Memory B cell (primary cell): ENCODE data around the gene CREB1.
"Not testable (repeated sequence)": the region's sequence is repeated elsewhere in the genome, so short reads cannot be mapped to it uniquely, and the experiment has no call there.

Experiments
- ATAC-seq: fragments of 150-1000 bp; cut with Tn5 transposase; 2 replicates; pipeline ENCODE4 v1.10.0; 2021; ENCODE audit warnings: low read depth, mild to moderate bottlenecking, moderate library complexity
- DNase-seq, 2 donors: peaks; one replicate each; pipeline ENCODE4 v3.0.0; 2022; ENCODE audit warnings: low spot score in 2 of 2
- H3K27ac Mint-ChIP-seq: one replicate; pipeline ENCODE4 v1.8.0; 2022; ENCODE audit warnings: mild to moderate bottlenecking, moderate library complexity, mixed read lengths
- H3K27me3 Mint-ChIP-seq: one replicate; pipeline ENCODE4 v1.8.0; 2022; ENCODE audit warnings: mixed read lengths
- H3K36me3 Mint-ChIP-seq: one replicate; pipeline ENCODE4 v1.8.0; 2022; ENCODE audit warnings: mild to moderate bottlenecking, mixed read lengths
- H3K4me1 Mint-ChIP-seq: one replicate; pipeline ENCODE4 v1.8.0; 2022; ENCODE audit warnings: mixed read lengths
- H3K4me3 Mint-ChIP-seq: one replicate; pipeline ENCODE4 v1.8.0; 2022; ENCODE audit warnings: mild to moderate bottlenecking, moderate library complexity, mixed read lengths
- H3K9me3 Mint-ChIP-seq: one replicate; pipeline ENCODE4 v1.8.0; 2022; ENCODE audit warnings: mixed read lengths

Gene CREB1

GRCh38 chr2:207624185-207625013 lies 94.6 kb downstream of the CREB1 start:
- peaks cover 9% of the 10 kb centered on the region for H3K36me3 Mint-ChIP-seq
- H3K27me3 Mint-ChIP-seq = no peaks in the 10 kb centered on the region
- H3K27ac Mint-ChIP-seq = peak overlapping the region; percentile 91
- ATAC-seq (peak; percentile 21), DNase-seq (peak; percentile 65 to 68)
- H3K4me3 Mint-ChIP-seq = peak overlapping the region; percentile 95
- H3K4me1 Mint-ChIP-seq = peaks cover 33% of the 10 kb centered on the region
- no peaks in the 10 kb centered on the region for H3K9me3 Mint-ChIP-seq

DNA sequence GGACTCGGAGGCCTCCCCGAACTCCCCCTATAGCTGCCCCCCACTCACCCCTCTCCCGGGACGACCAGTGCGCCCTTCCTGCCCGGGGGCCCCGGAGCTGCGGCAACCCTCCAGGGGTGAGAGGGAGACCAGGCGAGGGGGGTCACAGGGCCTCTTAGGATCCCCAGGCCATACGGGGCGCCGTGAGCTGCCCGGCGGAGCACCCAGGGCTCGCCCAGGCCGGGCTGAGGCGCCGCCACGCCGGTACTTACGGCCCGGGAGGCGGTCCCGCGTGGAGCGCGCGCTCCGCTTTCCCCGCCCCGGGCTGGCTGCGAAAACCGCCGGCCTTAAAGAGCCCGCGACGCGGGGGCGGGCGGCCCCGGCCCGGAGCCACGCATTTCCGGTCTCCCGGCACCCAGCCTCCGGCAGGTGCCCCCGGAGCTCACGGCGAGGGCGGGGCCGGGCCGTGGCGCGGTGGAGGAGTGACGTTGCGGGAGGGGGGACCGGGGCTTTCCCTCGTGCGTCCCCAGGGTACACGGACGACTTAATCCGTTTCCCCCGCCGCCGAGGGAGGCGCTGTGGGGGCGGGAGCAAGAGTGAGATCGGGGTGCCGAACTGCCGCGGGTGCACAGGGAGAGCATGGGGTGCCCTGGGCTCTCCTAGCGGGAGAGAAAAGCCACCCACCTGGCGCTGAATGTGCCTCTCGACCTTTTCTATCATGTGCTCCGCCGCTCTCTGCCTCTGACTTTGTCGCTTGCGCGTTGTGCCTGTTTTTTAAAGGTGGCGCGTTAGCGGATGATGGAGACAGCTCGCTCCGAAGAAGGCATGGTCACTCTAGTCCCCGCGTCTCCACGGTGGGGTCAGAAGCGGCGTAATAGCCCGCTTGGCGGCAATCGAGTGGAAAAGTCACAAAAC lies 95.5 kb downstream of the CREB1 start, which contains the start of gene METTL21A:
Gene METTL21A (minus strand): TSS at position 381 of the 894 bp plus-strand sequence. CDS start 1,019 bp downstream, outside the sequence.
- Mint-ChIP-seq H3K36me3 (peaks cover 9% of the 10 kb centered on the region), H3K27ac (peak within 1 kb of the TSS; percentile 91), H3K27me3 (no peaks in the 10 kb centered on the region), H3K9me3 (no peaks in the 10 kb centered on the region), H3K4me3 (peak within 1 kb of the TSS; percentile 95), H3K4me1 (peaks cover 30% of the 10 kb centered on the region)
- peak; percentile 75 for ATAC-seq
- peak; percentile 97 to 98 for DNase-seq

DNA sequence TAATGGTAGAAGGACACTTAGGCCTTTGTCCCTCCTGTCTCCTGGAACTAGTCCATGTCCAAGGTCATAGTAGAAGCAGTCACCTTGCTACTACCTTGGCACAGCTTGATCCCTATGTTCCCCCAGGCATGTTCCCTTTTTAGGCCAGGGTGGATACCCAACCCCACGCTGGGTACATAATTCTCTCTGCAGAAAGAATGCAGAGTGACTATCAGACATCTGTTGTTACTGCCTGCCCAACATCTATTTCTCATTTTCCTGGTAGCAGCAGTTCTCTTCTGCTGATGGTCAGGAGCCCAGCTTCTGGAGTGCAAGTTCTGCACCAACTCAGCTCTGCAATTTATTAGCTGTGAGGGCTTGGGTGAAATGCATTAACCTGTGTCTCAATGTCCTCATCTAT lies 99.8 kb downstream of the CREB1 start:
- H3K27me3 Mint-ChIP-seq = no peaks in the 10 kb centered on the region
- no peak for ATAC-seq
- no peaks in the 10 kb centered on the region for H3K36me3 Mint-ChIP-seq
- no peak overlapping the region for H3K4me3 Mint-ChIP-seq
- H3K27ac Mint-ChIP-seq = peak overlapping the region; percentile 75
- H3K9me3 Mint-ChIP-seq = no peaks in the 10 kb centered on the region
- peaks cover 8% of the 10 kb centered on the region for H3K4me1 Mint-ChIP-seq
- no peak for DNase-seq

DNA sequence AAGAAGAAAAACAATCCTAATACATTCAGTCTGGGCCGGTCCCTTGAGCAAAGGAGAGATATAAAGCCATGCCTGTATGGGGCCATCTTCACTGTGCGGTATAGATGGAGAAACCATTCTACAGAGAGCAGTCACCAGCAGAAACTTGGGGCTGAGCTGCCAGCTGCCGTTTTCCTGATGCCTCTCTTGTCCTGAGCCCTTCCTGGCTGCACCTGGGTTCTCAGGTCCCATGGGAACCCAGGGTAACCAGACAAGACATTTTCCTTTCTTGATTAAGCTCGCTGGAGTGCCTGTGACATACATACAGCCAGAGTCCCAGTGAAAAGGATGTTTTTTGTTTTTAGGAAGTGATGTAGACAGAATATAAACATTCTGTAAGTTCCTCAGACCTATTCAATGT lies 100.7 kb downstream of the CREB1 start:
- H3K4me1 Mint-ChIP-seq = peaks cover 8% of the 10 kb centered on the region
- DNase-seq = no peak
- H3K27ac Mint-ChIP-seq = no peak overlapping the region
- ATAC-seq = no peak
- no peaks in the 10 kb centered on the region for H3K9me3 Mint-ChIP-seq
- no peak overlapping the region for H3K4me3 Mint-ChIP-seq
- no peaks in the 10 kb centered on the region for H3K36me3 Mint-ChIP-seq
- H3K27me3 Mint-ChIP-seq = no peaks in the 10 kb centered on the region

DNA sequence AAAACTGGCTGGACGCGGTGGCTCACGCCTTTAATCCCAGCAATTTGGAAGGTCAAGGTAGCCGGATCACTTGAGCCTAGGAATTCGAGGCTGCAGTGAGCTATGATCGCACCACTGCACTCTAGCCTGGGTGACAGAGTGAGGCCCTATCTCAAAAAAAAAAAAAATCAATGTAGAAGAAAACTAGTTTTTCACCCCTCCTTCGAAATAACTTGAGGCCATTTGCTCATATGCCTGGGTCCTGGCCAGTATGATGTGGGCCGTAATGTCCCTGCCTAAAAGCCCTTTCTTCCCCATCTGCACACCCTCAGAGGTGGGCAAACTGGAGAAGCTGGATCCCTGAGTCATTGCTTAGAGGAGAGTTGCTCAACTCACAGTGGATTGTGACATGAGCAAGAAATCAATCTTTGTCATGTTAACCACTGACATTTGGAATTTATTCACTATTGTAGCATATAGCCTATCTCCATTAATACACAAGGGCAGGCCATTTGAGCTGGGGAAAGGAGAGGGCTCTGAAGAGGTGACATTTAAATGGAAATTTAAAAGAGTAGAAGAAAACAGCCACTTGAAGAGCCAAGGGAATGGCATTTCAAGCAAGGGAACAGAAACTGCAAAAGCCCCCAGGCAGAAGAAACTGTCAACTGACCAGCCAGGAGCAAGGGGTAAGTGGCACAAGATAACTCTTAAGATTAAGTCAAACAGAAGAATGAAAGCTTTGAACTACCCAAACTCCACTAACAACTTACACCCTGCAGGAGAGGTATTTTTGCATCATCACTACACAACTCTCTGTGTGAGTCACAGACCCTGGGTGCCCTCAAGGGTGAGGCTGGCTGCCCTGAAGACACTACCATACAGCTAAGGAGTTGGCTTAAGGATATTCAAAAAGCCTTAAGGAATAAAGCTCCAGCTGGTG lies 103.1 kb downstream of the CREB1 start:
- ATAC-seq (peak; percentile 10), DNase-seq (no peak)
- no peaks in the 10 kb centered on the region for H3K36me3 Mint-ChIP-seq
- no peaks in the 10 kb centered on the region for H3K9me3 Mint-ChIP-seq
- no peak overlapping the region for H3K27ac Mint-ChIP-seq
- peaks cover 6% of the 10 kb centered on the region for H3K4me1 Mint-ChIP-seq
- H3K4me3 Mint-ChIP-seq = no peak overlapping the region
- H3K27me3 Mint-ChIP-seq = no peaks in the 10 kb centered on the region

GRCh38 chr2:207633686-207634085 lies 103.9 kb downstream of the CREB1 start:
- no peaks in the 10 kb centered on the region for H3K9me3 Mint-ChIP-seq
- DNase-seq (no peak), ATAC-seq (no peak)
- H3K27me3 Mint-ChIP-seq = no peaks in the 10 kb centered on the region
- H3K4me1 Mint-ChIP-seq = peaks cover 6% of the 10 kb centered on the region
- H3K27ac Mint-ChIP-seq = no peak overlapping the region
- H3K36me3 Mint-ChIP-seq = no peaks in the 10 kb centered on the region
- no peak overlapping the region for H3K4me3 Mint-ChIP-seq

DNA sequence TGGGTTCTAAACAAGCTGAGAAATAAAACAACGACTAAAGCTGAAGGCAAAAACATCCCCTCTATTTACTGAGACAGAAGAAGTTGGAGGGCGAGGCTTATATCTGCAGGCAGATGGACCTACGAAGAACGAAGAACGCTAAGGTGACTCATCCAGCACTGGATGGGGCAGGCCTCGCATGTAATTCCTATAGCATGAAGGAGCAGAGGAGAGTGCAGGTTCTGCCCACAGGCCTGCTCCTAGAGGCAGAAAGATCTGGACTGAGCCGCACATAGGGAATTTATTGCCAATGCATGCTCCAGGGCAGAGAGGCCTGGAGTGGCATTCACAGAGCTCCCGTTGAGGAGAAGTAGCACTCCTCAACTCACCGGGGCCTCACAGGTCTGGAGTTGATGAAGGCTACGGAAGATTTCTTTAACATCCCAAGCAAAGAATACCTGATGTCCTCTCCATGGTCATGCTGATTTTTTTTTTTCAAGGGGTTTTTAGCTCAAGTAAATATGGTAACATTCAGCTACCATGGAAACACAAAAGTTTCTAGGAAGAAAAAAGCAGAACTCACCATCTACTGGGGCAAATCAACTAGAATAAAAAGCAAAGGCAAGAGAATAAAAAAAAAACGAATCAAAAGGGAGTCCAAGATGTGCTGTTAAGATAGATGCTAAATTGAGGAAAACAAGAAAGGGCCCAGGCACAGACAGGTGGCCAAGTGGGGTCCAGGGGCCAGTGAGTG lies 105.9 kb downstream of the CREB1 start:
- DNase-seq (no peak), ATAC-seq (peak; percentile 55)
- H3K4me3 Mint-ChIP-seq = no peak overlapping the region
- H3K4me1 Mint-ChIP-seq = peaks cover 4% of the 10 kb centered on the region
- H3K36me3 Mint-ChIP-seq = no peaks in the 10 kb centered on the region
- H3K27ac Mint-ChIP-seq = peak overlapping the region; percentile 62
- H3K27me3 Mint-ChIP-seq = no peaks in the 10 kb centered on the region
- peaks cover 2% of the 10 kb centered on the region for H3K9me3 Mint-ChIP-seq

GRCh38 chr2:207639288-207639687 lies 109.5 kb downstream of the CREB1 start:
- H3K27ac Mint-ChIP-seq, H3K27me3 Mint-ChIP-seq, H3K4me3 Mint-ChIP-seq, DNase-seq, H3K9me3 Mint-ChIP-seq, ATAC-seq, H3K4me1 Mint-ChIP-seq, H3K36me3 Mint-ChIP-seq: not testable (repeated sequence)

- no peak for DNase-seq
- no peak overlapping the region for H3K27ac Mint-ChIP-seq
- ATAC-seq = no peak
These were observed 110.4 kb downstream of the CREB1 start for GRCh38 chr2:207640160-207640559.

DNA sequence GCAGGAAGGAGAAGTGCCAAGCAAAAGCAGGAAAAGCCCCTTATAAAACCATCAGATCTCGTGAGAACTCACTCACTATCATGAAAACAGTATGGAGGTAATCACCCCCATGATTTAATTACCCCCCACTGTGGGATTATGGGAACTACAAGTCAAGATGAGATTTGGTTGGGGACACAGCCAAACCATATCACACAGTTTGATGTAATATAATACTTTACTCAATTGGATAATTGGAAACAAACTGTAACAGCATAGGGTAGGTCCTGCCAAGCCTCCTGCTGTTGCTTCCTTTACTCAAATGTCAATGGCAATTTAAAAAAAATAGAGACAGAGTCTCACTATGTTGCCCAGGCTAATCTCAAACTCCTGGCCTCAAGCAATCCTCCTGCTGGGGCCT lies 110.9 kb downstream of the CREB1 start:
- Mint-ChIP-seq H3K27ac (no peak overlapping the region), H3K4me1 (peaks cover 4% of the 10 kb centered on the region), H3K9me3 (peaks cover 2% of the 10 kb centered on the region), H3K27me3 (no peaks in the 10 kb centered on the region), H3K36me3 (no peaks in the 10 kb centered on the region), H3K4me3 (no peak overlapping the region)
- ATAC-seq (no peak), DNase-seq (no peak)

More at GRCh38 chr2:207640160-207640559, 110.4 kb downstream of the CREB1 start:
- Mint-ChIP-seq H3K4me3 (no peak overlapping the region), H3K9me3 (peaks cover 2% of the 10 kb centered on the region), H3K27me3 (no peaks in the 10 kb centered on the region), H3K36me3 (no peaks in the 10 kb centered on the region), H3K4me1 (peaks cover 4% of the 10 kb centered on the region)

DNA sequence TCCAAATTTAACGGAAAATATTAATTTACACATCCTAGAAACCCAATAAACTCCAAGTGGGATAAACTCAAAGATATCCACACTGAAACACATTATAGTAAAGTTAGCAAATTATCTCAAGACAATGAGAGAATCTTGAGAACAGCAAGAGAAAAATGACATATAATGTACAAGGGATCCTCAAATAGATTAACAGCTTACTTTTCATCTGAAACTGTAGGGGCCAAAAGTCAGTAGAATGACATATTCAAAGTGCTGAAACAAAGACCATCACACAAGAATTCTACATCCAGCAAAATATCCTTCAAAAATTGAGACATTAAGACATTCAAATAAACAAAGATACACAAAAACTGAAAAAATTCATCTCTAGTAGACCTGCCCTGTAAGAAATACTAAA lies 114.1 kb downstream of the CREB1 start:
- peak overlapping the region; percentile 28 for H3K27ac Mint-ChIP-seq
- H3K9me3 Mint-ChIP-seq = peaks cover 2% of the 10 kb centered on the region
- no peaks in the 10 kb centered on the region for H3K27me3 Mint-ChIP-seq
- H3K4me1 Mint-ChIP-seq = no peaks in the 10 kb centered on the region
- no peaks in the 10 kb centered on the region for H3K36me3 Mint-ChIP-seq
- ATAC-seq (no peak), DNase-seq (no peak)
- H3K4me3 Mint-ChIP-seq = no peak overlapping the region

DNA sequence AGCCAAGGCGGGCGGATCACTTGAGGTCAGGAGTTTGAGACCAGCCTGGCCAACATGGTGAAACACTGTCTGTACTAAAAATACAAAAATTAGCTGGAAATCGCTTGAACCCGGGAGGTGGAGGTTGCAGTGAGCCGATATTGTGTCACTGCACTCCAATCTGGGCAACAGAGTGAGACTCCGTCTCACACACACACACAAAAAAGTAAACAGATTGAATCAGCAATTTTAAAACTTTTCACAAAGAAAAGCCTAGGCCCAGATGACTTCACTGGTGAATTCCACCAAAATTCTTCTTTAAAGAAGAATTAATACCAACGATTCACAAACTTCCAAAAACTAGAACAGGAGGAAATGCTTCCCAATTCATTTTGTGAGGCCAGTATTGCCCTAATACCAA lies 116.8 kb downstream of the CREB1 start:
- ATAC-seq, H3K27ac Mint-ChIP-seq, H3K36me3 Mint-ChIP-seq, H3K27me3 Mint-ChIP-seq, H3K9me3 Mint-ChIP-seq, H3K4me3 Mint-ChIP-seq, H3K4me1 Mint-ChIP-seq, DNase-seq: not testable (repeated sequence)
